ENCODE results near the gene RAB6D.

- TF ChIP-seq REST (IDR thresholded peaks at IDR 0.05; ENCODE audit: borderline replicate concordance in 1 of 2, low read depth in 1 of 2, low read length in 2 of 2) (no peak), HCFC1 (IDR thresholded peaks at IDR 0.05; ENCODE audit: low read depth, low read length) (no peak), CTCF (CRISPR knock-in tag; IDR thresholded peaks at IDR 0.05) (no peak), ZNF709 (CRISPR knock-in tag; IDR thresholded peaks at IDR 0.05) (no peak), TBX2 (CRISPR knock-in tag; IDR thresholded peaks at IDR 0.05; ENCODE audit: borderline replicate concordance) (no peak), ZNF335 (CRISPR knock-in tag; IDR thresholded peaks at IDR 0.05) (no peak), ZFP36 (IDR thresholded peaks at IDR 0.05; ENCODE audit: borderline replicate concordance, low read depth, low read length, partially characterized antibody) (no peak), ZBTB7A (CRISPR knock-in tag; IDR thresholded peaks at IDR 0.05) (no peak), ZNF280B (CRISPR knock-in tag; IDR thresholded peaks at IDR 0.05; ENCODE audit: borderline replicate concordance) (no peak), NCOR1 (IDR thresholded peaks at IDR 0.05; ENCODE audit: borderline replicate concordance, low read length) (no peak), SNAPC2 (CRISPR knock-in tag; IDR thresholded peaks at IDR 0.05) (no peak), ERF (CRISPR knock-in tag; IDR thresholded peaks at IDR 0.05) (no peak), BRCA1 (CRISPR knock-in tag; IDR thresholded peaks at IDR 0.05) (no peak), E2F1 (CRISPR knock-in tag; IDR thresholded peaks at IDR 0.05) (no peak)
These were observed 1.5 kb upstream of the RAB6D start for GRCh38 chr2:131365452-131365851.
